HG02970 (cell line): ENCODE results near the gene TIMM17B.
"Not testable (repeated sequence)": the region's sequence is repeated elsewhere in the genome, so short reads cannot be mapped to it uniquely, and the experiment has no call there.

ENCODE experiments used
- ATAC-seq: cut with Tn5 transposase; IDR thresholded peaks from one replicate; pipeline ENCODE4 v1.9.1; 2021; ENCODE audit warnings: mild to moderate bottlenecking, moderate library complexity, moderate number of reproducible peaks; ENCODE audit not compliant: unreplicated experiment, low FRiP score

Gene TIMM17B

DNA sequence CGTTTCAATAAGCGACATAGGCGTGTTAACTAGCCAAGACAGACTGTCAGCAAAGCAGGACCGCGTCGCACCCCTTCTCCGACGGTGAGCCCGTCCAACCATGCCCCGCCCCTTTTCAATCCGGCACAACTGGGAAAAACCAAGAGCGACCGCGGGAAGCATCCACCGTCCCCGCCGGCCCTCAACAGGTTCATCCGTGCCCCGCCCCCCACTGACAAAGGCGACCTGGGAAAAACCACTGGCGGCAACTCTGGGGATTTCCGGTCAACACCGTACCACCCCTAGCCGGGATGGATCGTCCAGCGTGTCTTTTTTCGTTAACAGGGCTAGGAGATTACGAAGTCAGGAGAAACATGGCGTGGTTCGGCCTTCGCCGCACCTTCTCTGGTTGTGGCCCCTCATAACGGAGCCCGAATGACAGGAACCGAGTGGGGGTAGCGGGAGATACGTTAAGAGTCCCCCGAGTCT lies 377 bp downstream of the TIMM17B start:
- peak; percentile 13 for ATAC-seq

DNA sequence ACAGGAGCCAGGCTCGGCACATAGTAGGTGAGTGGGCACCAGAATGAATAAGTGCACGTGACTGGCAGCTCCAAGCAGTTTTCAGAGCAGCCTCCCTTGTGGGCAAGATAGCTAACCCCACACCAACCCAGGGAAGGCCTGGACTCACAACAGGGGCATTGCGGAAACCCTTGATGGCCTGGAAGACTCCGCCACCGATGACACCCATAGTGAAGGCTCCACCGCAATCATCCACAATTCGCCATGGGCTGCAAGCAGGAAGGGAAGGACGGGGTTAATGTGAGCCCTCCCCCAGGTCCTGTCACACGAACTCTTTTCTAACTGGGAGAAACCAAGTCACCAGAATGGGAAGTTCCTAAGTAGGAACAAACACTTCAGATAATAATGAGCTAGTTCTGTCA lies 957 bp downstream of the TIMM17B start:
- no peak for ATAC-seq

DNA sequence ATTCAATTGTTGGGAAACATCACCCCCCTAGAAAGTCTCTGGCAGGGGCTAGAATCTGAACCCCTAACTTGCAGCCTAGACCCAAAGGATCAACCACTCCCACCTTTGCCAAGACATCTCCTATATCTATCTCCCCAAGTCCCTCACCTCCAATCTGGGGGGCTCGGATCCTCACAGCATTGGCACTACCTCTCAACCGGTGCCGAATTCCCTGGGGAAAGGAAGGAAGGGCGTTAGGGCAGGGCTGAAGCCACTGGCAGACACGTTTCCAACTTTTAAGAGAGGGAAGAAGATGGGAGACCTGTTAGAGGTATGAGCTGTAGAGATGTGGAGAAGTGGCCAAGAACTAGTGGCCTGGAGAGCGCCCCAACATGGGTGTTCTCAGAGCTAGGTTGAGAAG lies 2.7 kb downstream of the TIMM17B start:
- ATAC-seq = no peak

DNA sequence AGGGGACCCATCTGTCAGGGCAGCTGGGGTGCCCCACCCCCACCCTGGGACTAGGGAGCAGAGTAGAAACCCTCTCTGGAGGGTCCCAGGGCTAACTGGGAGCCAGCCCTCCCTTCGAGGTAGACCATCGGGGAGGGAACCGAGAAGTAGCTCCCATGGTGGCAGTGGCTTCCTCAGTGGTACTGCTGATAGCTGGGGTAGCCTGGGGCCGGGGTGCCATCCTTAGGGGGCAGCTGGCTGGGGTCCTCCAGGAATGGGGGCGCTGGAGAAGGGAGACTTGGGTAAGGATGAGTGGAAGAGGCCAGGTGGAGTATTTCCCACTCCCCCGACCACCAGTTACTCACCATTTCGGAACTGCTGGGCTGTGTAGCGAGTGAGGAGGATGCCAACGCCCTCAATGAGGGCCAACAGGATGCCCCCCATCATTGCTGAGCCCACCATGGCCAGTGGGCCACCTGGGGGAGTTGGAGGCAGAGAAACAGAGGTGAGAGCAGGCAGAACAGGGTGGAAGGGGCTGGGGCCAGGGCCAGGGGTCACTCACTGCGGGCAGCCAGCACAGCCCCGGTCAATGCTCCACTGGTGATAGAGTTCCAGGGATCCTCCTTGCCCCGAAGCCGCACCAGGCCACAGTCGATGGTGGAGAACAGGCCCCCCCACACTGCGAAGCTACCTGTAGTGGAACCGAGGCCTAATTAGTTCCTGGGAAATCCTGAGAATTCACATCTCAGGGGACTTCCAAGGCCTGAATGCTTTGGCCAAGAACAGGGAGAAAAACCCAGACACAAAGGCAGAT lies 3.8 kb downstream of the TIMM17B start:
- no peak for ATAC-seq

DNA sequence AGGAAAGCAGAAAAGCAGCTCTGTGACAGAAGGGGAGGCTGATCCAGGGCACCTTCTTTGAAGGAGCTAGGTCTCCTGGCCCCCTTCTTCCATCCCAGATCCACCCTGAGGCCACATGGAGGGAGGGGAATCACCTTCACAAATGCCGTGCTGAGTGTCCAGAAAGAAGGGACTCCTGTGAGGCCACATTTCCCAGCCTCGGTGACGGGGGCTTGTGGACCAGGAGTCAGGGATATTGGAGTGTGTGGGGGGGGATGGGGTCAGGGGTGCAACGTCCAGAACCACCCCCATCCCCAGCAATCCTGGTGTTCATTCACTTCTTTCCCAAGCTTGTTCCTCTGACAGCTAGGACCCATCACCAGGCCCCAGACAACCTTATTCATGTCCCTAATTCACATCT lies 4.7 kb downstream of the TIMM17B start:
- ATAC-seq = no peak

DNA sequence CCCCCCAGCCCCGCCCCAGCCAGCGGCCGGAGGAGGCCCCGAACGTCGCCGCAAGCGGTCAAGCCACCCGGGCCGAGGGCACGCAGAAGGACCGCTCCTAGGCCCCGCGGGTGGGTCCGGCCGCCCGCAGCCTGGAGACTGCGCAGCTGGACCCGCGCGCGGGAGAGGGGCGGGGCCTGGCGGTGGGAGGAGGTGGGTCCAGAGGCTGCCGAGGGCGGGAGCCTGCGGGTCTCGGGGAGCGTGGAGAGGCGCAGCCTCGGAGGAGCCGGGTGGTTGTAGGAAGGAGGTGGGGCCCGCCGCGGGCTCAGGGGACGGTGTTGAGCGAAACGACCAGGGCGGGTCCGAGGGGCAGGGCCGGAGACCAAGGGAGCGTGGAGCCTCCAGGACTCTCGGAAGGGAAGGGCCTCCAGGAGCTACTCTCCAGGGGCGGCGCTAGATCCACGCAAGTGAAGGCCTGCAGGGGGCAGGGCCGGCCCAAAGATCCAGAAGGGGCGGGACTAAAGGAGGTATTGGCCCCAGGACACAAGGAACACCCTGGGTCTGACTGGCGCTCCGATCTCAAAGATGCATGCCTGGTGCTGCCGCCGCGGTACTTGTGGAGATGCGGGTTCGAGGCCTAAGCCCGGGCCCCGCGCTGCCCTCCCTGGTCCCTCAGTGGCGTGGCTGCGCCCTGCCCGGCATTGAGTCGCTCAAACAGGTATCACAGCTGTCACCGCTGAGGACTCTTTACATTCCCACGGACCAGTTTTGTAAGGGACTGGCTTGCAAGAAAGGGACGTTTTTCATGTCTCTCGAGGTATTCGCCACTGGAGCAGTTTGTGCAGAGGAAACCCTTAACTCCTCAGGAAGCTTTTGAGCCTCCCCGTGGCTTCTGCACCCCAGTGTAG lies 5.9 kb downstream of the TIMM17B start:
- ATAC-seq = peak; percentile 69

DNA sequence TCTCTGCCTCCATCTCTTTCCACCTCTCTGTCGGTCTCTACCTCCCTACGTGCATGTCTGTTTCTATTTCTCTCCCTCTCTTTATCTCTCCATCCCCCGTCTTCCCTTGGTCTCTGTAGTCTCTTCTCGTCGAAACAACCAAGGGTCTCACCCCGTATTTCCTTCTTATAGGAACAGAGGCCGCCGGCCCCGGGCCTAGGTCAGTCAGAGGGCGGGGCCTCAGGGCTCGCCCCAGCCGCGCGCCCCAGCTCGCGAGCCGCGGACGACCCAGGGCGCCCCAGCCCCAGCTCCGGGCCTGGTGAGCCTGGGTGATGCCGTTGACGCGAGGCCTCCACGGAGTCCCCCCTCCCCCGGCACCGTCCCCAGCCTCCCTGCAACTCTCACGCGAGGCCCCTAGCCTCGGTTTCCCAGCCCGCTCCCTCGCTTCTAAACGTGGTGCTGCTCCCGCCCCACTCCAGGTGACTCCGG lies 6.6 kb downstream of the TIMM17B start:
- peak; percentile 11 for ATAC-seq

DNA sequence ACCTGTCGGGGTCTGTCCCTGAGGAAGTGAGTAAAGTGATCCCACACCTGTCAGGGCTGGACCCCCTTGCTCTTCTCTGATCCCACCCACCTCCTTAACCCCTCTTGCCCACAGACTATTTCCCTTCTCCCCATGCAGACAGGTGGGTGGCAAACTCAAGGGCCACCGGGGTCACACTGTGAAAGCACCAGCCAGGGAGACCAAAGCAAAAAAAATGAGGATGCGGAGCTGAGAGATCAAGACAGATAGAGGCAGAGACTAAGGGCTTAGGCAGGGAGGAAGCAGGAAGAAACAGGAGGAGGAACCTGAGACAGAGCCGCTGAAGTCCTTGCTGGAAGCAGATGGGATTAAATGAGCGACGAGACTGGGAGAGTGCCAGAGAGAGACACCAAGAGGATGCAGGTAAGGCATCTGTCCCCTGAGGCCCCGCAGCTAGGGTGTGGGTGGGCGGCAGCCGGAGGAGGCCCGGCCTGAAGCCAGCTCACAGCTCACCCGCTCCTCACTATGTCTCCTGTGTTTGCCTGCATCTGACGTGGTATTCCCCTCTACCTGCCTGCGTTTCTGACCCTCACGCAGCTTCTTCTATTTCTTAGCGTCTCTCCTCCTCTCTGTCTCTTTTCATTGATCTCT lies 7.2 kb downstream of the TIMM17B start:
- ATAC-seq = no peak

DNA sequence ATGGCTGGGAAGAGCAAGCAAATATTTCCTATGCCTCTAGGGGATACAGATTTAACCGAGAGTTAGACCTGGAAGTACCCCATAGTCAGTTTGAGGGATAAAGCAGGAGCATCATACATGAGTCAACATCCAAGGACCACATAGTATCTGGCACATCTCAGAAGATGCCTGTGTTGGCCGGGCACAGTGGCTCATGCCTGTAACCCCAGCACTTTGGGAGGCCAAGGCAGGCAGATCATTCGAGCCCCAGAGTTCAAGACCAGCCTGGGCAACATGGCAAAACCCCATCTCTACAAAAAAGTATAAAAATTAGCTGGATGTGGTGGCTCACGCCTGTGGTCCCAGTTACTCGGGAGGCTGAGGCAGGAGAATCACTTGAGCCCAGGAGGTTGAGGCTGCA lies 11.0 kb downstream of the TIMM17B start:
- ATAC-seq = not testable (repeated sequence)

DNA sequence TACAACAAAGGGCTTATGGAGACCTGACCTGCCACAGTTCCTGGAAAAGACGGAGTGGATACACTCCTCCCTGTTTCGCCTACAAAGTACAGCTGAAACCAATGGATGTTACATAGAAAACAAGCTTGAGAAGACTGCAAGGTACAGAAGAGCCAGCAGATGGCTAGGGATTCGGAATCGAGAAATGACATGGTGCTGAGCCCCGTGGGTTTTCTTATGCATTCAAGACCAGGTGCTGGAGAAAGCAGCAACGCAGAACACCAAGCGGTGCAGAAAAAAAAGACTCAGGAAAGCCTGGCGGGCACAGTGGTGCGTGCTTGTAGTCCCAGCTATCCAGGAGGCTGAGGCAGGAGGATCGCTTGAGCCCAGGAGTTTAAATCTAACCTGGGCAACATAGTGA lies 13.8 kb downstream of the TIMM17B start:
- no peak for ATAC-seq

DNA sequence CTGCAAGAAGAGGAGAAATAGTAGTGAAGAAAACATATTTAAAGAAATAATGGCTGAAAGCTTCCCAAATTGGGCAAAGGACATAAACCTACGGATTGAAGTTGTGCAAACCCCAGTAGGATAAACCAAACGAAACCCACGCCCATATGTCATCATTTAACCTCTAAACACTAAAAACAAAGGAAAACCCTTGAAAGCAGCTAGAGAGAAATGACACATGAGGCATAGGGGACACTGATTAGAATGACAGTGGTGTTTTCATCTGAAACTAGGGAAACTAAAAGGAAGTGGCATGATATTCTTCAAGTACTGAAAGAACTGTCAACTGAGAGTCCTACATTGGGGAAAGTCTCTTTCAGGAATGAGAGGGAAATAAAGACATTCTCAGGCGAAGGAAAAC lies 20.6 kb downstream of the TIMM17B start:
- not testable (repeated sequence) for ATAC-seq

DNA sequence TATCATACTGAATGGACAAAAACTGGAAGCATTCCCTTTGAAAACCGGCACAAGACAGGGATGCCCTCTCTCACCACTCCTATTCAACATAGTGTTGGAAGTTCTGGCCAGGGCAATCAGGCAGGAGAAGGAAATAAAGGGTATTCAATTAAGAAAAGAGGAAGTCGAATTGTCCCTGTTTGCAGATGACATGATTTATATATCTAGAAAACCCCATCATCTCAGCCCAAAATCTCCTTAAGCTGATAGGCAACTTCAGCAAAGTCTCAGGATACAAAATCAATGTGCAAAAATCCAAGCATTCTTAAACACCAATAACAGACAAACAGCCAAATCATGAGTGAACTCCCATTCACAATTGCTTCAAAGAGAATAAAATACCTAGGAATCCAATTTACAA lies 25.6 kb downstream of the TIMM17B start:
- not testable (repeated sequence) for ATAC-seq

DNA sequence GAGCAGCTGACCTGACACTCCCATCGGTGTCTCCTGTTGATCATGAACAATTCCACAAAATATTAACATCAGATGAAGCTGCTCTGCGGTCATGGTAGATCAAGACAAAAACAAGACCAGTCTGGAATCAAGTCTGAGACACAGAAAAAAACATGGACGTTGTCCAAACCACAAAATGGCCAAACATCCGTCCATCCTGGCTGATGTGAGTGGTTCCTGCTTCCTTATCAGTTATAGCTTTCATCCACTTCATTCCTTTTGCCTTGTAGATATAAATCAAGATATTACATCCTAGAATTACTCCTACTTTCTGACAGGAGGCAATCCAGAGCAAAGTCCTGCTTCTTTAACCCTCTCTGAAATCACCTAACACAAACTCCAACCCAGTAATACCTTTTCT lies 33.4 kb downstream of the TIMM17B start:
- no peak for ATAC-seq

DNA sequence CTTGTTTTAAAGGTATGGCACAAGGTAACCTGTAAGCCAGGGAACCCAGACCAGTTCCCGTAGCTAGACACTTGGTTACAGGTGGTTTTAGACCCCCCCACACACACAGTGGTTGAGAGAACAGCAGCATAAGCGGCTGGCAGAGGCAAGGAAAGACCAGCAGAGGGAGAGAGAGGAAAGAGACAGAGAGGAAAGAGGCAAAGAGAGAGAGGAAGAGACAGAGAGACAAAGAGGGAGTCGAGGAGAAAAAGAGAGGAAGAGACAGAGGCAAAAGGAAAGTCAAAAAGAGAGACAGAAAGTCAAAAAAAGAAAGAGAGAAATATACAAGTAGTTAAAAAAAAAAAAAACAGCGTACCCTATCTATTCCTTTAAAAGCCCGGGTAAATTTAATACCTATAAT lies 42.7 kb downstream of the TIMM17B start:
- no peak for ATAC-seq

DNA sequence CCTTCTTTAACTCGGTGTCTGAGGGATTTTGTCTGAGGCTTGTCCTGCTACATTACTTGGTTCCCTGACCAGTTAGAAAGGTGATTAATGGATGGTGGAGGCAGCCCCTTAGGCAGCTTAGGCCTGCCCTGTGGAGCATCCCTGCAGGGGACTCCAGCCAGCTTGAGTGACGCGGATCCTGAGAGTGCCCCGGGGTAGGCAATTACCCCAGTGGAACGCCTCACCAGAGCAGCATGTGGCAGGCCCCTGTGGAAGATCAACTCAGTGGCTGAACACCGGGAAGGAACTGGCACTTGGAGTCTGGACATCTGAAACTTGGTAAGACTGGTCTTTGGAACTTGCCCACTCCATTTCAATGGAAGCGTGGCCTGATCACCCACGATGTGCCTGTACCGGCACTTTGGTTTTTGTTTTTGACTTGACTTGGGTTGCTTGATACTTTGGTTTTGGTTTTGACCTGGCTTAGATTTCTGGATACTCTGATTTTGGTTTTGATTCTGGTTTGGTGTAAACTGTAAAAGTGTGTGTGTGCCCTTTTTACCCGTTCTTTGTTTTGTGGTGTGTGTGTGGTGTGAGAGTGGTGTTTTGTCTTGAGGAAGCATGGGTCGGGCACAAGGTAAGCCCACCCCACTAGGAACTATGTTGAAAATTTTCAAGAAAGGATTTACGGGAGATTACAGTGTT lies 43.3 kb downstream of the TIMM17B start:
- not testable (repeated sequence) for ATAC-seq

DNA sequence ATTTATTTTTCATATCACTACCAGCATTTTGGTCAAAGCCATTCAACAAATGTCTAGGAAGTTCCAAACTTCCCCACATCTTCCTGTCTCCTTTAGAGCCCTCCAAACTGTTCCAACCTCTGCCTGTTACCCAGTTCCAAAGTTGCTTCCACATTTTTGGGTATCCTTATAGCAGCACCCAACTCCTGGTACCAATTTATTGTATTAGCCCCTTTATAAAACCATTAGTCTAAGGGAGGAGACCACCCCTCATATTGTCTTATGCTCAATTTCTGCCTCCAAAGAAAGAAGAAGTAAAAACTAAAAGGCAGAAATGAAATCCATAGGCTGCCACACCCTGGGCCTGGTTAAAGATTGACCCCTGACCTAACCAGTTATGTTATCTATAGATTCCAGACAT lies 44.1 kb downstream of the TIMM17B start:
- not testable (repeated sequence) for ATAC-seq

DNA sequence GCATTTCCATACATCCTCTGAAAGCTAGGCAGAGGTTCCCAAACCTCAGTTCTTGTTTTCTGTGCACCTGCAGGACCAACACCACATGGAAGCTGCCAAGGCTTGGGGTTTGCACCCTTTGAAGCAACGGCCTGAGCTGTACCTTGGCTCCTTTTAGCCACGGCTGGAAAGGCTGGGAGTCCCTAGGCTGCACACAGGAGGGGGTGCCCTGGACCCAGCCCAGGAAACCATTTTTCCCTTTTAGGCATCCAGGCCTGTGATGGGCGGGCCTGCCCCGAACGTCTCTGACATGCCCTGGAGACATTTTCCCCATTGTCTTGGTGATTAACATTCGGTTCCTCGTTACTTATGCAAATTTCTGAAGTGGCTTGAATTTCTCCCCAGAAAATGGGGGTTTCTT lies 44.7 kb downstream of the TIMM17B start:
- no peak for ATAC-seq

DNA sequence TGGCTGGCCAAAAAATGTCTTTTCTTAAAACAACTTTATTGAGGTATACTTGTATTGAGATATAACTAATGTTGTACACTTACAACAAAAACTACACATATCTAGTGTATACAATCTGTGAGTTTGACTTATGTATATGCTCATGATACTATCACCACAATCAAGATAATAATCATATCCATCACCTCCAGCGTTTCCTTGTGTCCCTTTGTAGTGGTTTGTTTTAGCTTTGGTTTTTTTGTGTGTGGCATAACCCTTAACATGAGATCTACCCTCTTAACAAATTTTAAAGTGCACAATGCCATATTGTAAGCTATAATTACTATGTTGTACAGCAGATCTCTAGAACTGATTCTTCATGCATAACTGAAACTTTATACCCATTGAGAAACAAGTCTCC lies 48.7 kb downstream of the TIMM17B start:
- no peak for ATAC-seq
